ENCODE data around the gene TMEM240.
A peak's percentile ranks its signal among the peaks of the same experiment; 100 is the strongest.
"Not testable (repeated sequence)": the region's sequence is repeated elsewhere in the genome, so short reads cannot be mapped to it uniquely, and the experiment has no call there.

TMEM240 gene

DNA sequence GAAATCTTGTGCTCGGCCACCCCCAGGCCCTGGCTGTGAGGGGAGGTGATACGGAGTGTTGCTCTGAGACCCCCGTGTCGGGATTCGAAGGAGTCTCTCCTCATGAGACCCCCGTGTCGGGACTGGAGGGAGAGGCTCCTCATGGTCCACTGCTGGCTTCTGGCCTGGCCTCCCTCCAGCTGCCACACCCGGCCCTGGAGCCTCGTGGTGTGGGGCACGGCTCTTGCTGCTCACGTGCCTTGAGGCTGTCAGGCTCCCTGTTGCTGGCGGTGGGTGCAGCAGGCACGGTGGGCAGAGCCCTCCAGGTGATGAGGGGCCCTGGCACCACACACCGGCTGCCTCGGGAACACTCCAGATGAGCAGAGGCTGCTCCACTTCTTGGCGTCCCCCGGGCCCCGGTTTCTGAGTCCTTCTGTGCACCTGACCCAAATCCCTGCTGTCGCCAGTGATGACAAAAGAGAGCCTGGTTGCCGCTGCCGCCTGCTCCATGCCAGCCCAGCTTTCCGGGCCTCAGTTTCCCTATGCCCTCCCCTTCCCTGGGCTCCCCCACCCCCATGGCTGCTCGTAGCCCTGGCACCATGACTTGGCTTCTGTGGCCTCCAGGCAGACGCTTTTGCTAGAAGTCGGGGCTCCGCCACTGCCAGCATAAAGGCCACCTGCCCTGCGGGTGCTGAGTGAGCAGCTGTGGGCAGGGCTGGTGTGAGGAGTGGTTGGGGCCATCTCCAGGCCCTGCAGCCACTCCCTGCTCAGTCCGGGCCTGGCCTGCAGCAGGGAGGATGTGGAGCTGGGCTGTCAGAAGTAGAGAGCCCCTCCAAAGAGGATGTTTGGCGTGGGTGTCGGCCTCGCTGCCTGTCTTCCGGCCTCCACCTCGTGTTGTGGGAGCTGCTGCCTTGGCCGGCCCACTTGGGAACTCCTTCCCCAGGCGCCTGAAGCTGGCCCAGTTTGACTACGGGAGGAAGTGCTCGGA, 11.8 kb downstream of the TMEM240 start:
- peaks cover 0 to 1% (median 0%) of the 10 kb centered on the region in 11 experiments; a peak in 3 of 22 replicates for H3K27me3 ChIP-seq
- no peak overlapping the region for H3K4me3 ChIP-seq
- no peak overlapping the region for H3K27ac ChIP-seq
- peaks cover 12 to 26% (median 21%) of the 10 kb centered on the region in 11 experiments; a peak in 20 of 22 replicates for H3K9me3 ChIP-seq (replicated peaks in 1 of 11)
- peaks cover 54 to 87% (median 67%) of the 10 kb centered on the region in 11 experiments for H3K36me3 ChIP-seq
- peaks cover 0 to 7% (median 3%) of the 10 kb centered on the region in 10 experiments; a peak in 16 of 20 replicates for H3K4me1 ChIP-seq
- TF ChIP-seq Cebpa-rat (IDR thresholded peaks at IDR 0.05) = no peak
- H3K4me2 ChIP-seq = no peak overlapping the region
- H4K20me1 ChIP-seq = peaks cover 0 to 43% (median 14%) of the 10 kb centered on the region in 11 experiments; a peak in 20 of 22 replicates
- H3K9ac ChIP-seq = no peak overlapping the region

DNA sequence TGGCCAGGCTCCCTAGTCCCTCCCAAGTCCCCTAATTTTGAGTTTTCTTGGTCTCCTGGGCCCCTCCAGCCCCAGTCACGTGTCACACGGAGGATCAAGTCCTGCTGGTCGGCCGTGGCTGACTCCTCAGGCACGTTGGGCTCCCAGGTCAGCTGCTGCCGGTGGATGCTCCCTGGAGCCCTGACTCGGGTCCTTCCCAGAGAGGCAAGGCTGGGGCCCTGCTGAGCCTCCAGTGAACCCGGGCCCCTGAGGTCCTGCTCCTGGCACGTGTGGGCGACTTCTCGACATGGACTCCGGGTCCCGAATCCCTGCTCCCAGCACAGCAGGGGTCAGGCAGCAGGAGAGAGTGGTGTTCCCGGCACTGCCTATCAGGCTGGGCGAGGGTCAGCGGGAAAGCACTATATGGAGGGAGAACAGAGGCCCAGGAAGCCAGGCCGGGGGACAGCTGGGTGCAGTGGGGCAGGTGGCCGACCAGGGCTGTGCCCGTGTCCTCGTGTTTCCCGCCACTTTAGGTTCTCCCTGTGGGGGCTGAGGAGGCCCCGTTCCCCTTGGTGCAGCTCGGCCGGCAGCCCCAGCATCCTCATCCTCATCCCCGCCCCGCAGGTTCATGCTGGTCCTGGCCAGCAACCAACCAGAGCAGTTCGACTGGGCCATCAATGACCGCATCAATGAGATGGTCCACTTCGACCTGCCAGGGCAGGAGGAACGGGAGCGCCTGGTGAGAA, 13.2 kb downstream of the TMEM240 start:
- peaks cover 0 to 14% (median 0%) of the 10 kb centered on the region in 11 experiments; a peak in 3 of 22 replicates for H3K27me3 ChIP-seq
- peaks cover 0 to 43% (median 23%) of the 10 kb centered on the region in 11 experiments; a peak in 21 of 22 replicates for H4K20me1 ChIP-seq
- no peak overlapping the region for H3K4me2 ChIP-seq
- peaks cover 54 to 87% (median 71%) of the 10 kb centered on the region in 11 experiments for H3K36me3 ChIP-seq
- no peak overlapping the region for H3K27ac ChIP-seq
- H3K4me1 ChIP-seq = peaks cover 3 to 17% (median 16%) of the 10 kb centered on the region in 10 experiments; a peak in 18 of 20 replicates
- H3K4me3 ChIP-seq = no peak overlapping the region
- H3K9ac ChIP-seq = no peak overlapping the region
- H3K9me3 ChIP-seq (replicated peaks in 1 of 11) = peaks cover 12 to 26% (median 21%) of the 10 kb centered on the region in 11 experiments; a peak in 20 of 22 replicates
- no peak for TF ChIP-seq Cebpa-rat (IDR thresholded peaks at IDR 0.05)

DNA sequence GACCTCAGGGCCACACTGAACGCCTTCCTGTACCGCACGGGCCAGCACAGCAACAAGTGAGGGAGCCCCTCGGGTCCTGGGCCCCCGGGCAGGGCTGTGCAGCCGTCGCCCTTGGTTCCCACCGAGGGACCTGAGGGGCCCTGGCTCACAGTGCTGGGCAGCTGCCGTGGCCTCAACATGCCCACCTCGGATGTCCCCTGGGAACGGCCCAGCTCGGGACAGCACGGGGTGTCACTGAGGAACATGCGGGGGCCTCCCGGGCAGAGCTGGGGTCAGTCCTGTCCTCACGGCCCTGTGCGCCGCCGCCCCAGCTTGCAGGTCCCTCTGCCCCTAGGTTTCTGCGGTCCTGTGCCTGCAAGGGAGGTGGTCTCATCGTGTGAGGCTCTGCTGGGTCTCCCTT, 13.9 kb downstream of the TMEM240 start:
- H4K20me1 ChIP-seq = peaks cover 0 to 47% (median 31%) of the 10 kb centered on the region in 11 experiments; a peak in 21 of 22 replicates
- H3K9me3 ChIP-seq (replicated peaks in 1 of 11) = peaks cover 8 to 20% (median 15%) of the 10 kb centered on the region in 11 experiments; a peak in 20 of 22 replicates
- not testable (repeated sequence) for H3K27ac ChIP-seq, H3K4me3 ChIP-seq, H3K4me2 ChIP-seq, H3K9ac ChIP-seq
- H3K36me3 ChIP-seq = peaks cover 54 to 89% (median 75%) of the 10 kb centered on the region in 11 experiments
- peaks cover 6 to 24% (median 23%) of the 10 kb centered on the region in 10 experiments; a peak in 18 of 20 replicates for H3K4me1 ChIP-seq
- H3K27me3 ChIP-seq = peaks cover 0 to 14% (median 0%) of the 10 kb centered on the region in 11 experiments; a peak in 3 of 22 replicates

GRCh38 chr1:1524750-1525383, 15.6 kb downstream of the TMEM240 start:
- peaks cover 0 to 60% (median 42%) of the 10 kb centered on the region in 11 experiments; a peak in 21 of 22 replicates for H4K20me1 ChIP-seq
- H3K9me3 ChIP-seq (replicated peaks in 1 of 11); H3K27ac ChIP-seq; H3K4me3 ChIP-seq; H3K9ac ChIP-seq; H3K4me2 ChIP-seq: not testable (repeated sequence)
- H3K27me3 ChIP-seq = peaks cover 0 to 14% (median 0%) of the 10 kb centered on the region in 11 experiments; a peak in 3 of 22 replicates
- H3K4me1 ChIP-seq = peaks cover 6 to 24% (median 23%) of the 10 kb centered on the region in 10 experiments; a peak in 18 of 20 replicates
- H3K36me3 ChIP-seq = peaks cover 53 to 89% (median 77%) of the 10 kb centered on the region in 11 experiments

DNA sequence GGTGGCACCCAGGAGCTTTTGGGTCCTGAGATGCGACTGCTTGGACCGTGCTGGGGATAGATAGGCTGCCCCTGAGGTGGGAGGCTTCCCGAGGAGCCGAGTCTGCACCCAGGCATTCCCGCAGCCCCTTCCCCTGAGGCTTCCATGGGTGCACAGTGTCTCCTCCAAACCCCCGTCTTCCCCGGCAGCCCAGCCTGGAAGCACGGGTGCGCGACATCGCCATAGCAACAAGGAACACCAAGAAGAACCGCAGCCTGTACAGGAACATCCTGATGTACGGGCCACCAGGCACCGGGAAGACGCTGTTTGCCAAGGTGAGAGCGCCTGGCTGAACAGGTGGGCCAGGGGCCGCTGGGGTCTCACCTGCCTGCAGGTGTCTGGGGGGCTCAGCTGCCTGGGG, 16.8 kb downstream of the TMEM240 start:
- peaks cover 0 to 61% (median 42%) of the 10 kb centered on the region in 11 experiments; a peak in 21 of 22 replicates for H4K20me1 ChIP-seq
- peaks cover 6 to 24% (median 23%) of the 10 kb centered on the region in 10 experiments; a peak in 18 of 20 replicates for H3K4me1 ChIP-seq
- H3K9ac ChIP-seq = 0 out of 22 replicates have a peak overlapping the region, but pooled peaks of 1 of the 11 experiments have one; percentile 33
- peaks cover 0 to 14% (median 0%) of the 10 kb centered on the region in 11 experiments; a peak in 3 of 22 replicates for H3K27me3 ChIP-seq
- H3K4me3 ChIP-seq; H3K9me3 ChIP-seq (replicated peaks in 1 of 11); H3K27ac ChIP-seq: not testable (repeated sequence)
- peak overlapping the region in 9 of 11 experiments; percentile 47 to 77 (median 64); a peak in 17 of 22 replicates for H3K4me2 ChIP-seq
- peaks cover 43 to 83% (median 67%) of the 10 kb centered on the region in 11 experiments for H3K36me3 ChIP-seq

GRCh38 chr1:1523226-1523625, 17.2 kb downstream of the TMEM240 start:
- Histone ChIP-seq H4K20me1 (peaks cover 0 to 61% (median 42%) of the 10 kb centered on the region in 11 experiments; a peak in 21 of 22 replicates), H3K9ac (0 out of 22 replicates have a peak overlapping the region, but pooled peaks of 1 of the 11 experiments have one; percentile 33), H3K4me1 (peaks cover 6 to 24% (median 23%) of the 10 kb centered on the region in 10 experiments; a peak in 18 of 20 replicates), H3K4me2 (peak overlapping the region in 9 of 11 experiments; percentile 47 to 77 (median 64); a peak in 17 of 22 replicates), H3K36me3 (peaks cover 39 to 82% (median 64%) of the 10 kb centered on the region in 11 experiments), H3K27me3 (peaks cover 0 to 14% (median 0%) of the 10 kb centered on the region in 11 experiments; a peak in 3 of 22 replicates)
- H3K27ac ChIP-seq; H3K9me3 ChIP-seq (replicated peaks in 1 of 11); H3K4me3 ChIP-seq: not testable (repeated sequence)

GRCh38 chr1:1522536-1522935, 17.9 kb downstream of the TMEM240 start:
- peaks cover 0 to 61% (median 42%) of the 10 kb centered on the region in 11 experiments; a peak in 21 of 22 replicates for H4K20me1 ChIP-seq
- H3K4me2 ChIP-seq = peak overlapping the region; percentile 27 to 77 (median 62); a peak in 19 of 22 replicates
- 0 out of 22 replicates have a peak overlapping the region, but pooled peaks of 2 of the 11 experiments have one; percentile 22 to 35 for H3K9ac ChIP-seq
- peaks cover 39 to 82% (median 64%) of the 10 kb centered on the region in 11 experiments for H3K36me3 ChIP-seq
- not testable (repeated sequence) for H3K27ac ChIP-seq; H3K4me3 ChIP-seq; H3K9me3 ChIP-seq (replicated peaks in 1 of 11)
- H3K4me1 ChIP-seq = peaks cover 6 to 24% (median 23%) of the 10 kb centered on the region in 10 experiments; a peak in 18 of 20 replicates
- H3K27me3 ChIP-seq = peaks cover 0 to 14% (median 0%) of the 10 kb centered on the region in 11 experiments; a peak in 3 of 22 replicates

DNA sequence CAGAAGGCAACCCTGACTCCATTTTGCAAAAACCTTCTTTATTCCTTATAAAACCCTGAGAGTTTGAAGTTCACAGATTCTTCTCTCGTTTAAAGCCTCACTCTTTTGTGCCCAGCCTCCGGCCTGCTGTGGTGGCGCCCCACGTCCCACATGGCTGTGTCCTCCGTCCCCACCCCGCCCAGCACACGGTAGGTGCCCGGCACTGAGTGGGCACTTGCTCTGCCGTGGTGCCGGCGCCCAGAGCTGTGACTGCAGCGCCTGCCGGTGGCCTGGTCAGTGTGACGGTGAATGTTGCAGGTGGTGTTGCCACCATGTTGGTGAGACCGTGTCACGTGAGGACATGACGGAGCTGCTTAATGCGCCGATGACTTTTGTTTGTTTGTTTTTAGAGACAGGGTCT, 19.1 kb downstream of the TMEM240 start:
- Histone ChIP-seq H3K9ac (no peak overlapping the region), H3K4me3 (no peak overlapping the region), H3K27me3 (peaks cover 0 to 14% (median 0%) of the 10 kb centered on the region in 11 experiments; a peak in 3 of 22 replicates), H3K27ac (no peak overlapping the region), H3K9me3 (replicated peaks in 1 of 11) (no peaks in the 10 kb centered on the region), H3K36me3 (peaks cover 40 to 80% (median 64%) of the 10 kb centered on the region in 11 experiments), H4K20me1 (peaks cover 0 to 63% (median 44%) of the 10 kb centered on the region in 11 experiments; a peak in 21 of 22 replicates), H3K4me2 (peak overlapping the region in 1 of 11 experiments; percentile 77; a peak in 1 of 22 replicates), H3K4me1 (peaks cover 6 to 24% (median 23%) of the 10 kb centered on the region in 10 experiments; a peak in 18 of 20 replicates)
- TF ChIP-seq Cebpa-rat (IDR thresholded peaks at IDR 0.05) = no peak

GRCh38 chr1:1519805-1520505, 20.5 kb downstream of the TMEM240 start:
- Histone ChIP-seq H4K20me1 (peaks cover 0 to 71% (median 49%) of the 10 kb centered on the region in 11 experiments; a peak in 21 of 22 replicates), H3K27me3 (peaks cover 0 to 14% (median 0%) of the 10 kb centered on the region in 11 experiments; a peak in 3 of 22 replicates), H3K4me1 (peaks cover 9 to 31% (median 29%) of the 10 kb centered on the region in 10 experiments), H3K36me3 (peaks cover 32 to 80% (median 62%) of the 10 kb centered on the region in 11 experiments)
- not testable (repeated sequence) for H3K9ac ChIP-seq; H3K27ac ChIP-seq; H3K4me3 ChIP-seq; H3K4me2 ChIP-seq; H3K9me3 ChIP-seq (replicated peaks in 1 of 11)

DNA sequence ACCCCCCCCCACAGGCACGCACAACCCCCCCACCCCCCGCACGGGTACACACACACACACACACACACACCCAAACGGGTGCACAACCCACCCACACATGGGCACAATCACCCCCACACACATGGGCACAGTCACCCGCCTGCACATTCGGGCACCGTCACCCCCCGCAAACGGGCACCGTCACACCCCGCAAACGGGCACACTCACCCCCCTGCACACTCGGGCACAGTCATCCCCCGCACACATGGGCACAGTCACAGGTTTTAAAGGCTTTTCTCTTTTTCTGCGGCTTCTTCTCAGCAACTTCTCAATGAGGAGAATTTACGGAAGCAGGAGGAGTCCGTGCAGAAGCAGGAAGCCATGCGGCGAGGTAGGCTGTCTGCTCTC, 21.8 kb downstream of the TMEM240 start:
- H3K27me3 ChIP-seq = peaks cover 0 to 14% (median 0%) of the 10 kb centered on the region in 11 experiments; a peak in 3 of 22 replicates
- not testable (repeated sequence) for H3K4me2 ChIP-seq; H3K27ac ChIP-seq; H3K9me3 ChIP-seq (replicated peaks in 1 of 11); H3K9ac ChIP-seq; H3K4me3 ChIP-seq
- H3K36me3 ChIP-seq = peaks cover 29 to 77% (median 59%) of the 10 kb centered on the region in 11 experiments
- peaks cover 22 to 41% (median 38%) of the 10 kb centered on the region in 10 experiments for H3K4me1 ChIP-seq
- H4K20me1 ChIP-seq = peaks cover 0 to 76% (median 58%) of the 10 kb centered on the region in 11 experiments; a peak in 21 of 22 replicates
